Body of pancreas (tissue), 4 donors: Measurements from ENCODE around the gene HTRA2. TPM values are rescaled to one million over a fixed set of nuclear protein-coding genes. Genes with fewer than 3 reads are reported as not detected.

Experiments
- ATAC-seq: fragments of 150-250 bp; one replicate; pipeline ENCODE4 v1.9.1; 2016
- DNase-seq, 4 donors: peaks; one replicate each; pipeline ENCODE4 v3.0.0-alpha.2; 2019
- H3K27ac ChIP-seq, 4 donors: fragments of 200-600 bp; sonication (generic); 1 replicate in 3 of 4; 2 replicates in 1 of 4; pipeline versions ENCODE4 v1.5.1 to v1.6.1; 2016 to 2019; ENCODE audit warnings: mild to moderate bottlenecking in 1 of 4, mixed read lengths in 1 of 4, moderate library complexity in 1 of 4
- H3K27me3 ChIP-seq, 2 donors: fragments of 200-600 bp; sonication (generic); one replicate each; pipeline ENCODE4 v1.6.0; 2016; ENCODE audit warnings: mild to moderate bottlenecking in 1 of 2
- H3K36me3 ChIP-seq, 2 donors: fragments of 200-600 bp; sonication (generic); replicated peaks in 1 of 2; 2 replicates each; pipeline ENCODE4 v1.5.1; 2016; ENCODE audit warnings: low read depth in 2 of 2; ENCODE audit not compliant: insufficient read depth in 1 of 2
- H3K4me1 ChIP-seq: fragments of 200-600 bp; sonication (generic); one replicate; pipeline ENCODE4 v1.6.0; 2016
- H3K4me3 ChIP-seq, 2 donors: fragments of 200-600 bp; sonication (generic); 1 replicate in 1 of 2; 2 replicates in 1 of 2; pipeline ENCODE4 v1.5.1; 2016 to 2019
- H3K9me3 ChIP-seq, 3 donors: fragments of 200-600 bp; sonication (generic); 1 replicate in 2 of 3; 2 replicates in 1 of 3; pipeline ENCODE4 v1.5.1; 2016
- CTCF ChIP-seq, 7 experiments: fragments of 450-650 bp in 4 of 7; fragments of 200-600 bp in 3 of 7; sonication (generic) in 3 of 7; IDR thresholded peaks; one replicate each; pipeline ENCODE4 v1.5.1; 2016 to 2019; ENCODE audit warnings: antibody characterized with exemption in 7 of 7
- POLR2A ChIP-seq, 3 donors: fragments of 450-650 bp; IDR thresholded peaks; one replicate each; pipeline ENCODE4 v1.6.1; 2016; ENCODE audit warnings: antibody characterized with exemption in 3 of 3, mild to moderate bottlenecking in 2 of 3
- WGBS, 2 donors: methylation state at CpG; one replicate each; pipeline ENCODE4 v1.1.5; 2017; 5-methylcytosine and 5-hydroxymethylcytosine counted together
- intact Hi-C: fragments of 100-400 bp; cut with DNase I; formaldehyde crosslinking; loops from one replicate; pipeline ENCODE4 v1.15.1; 2023
- total RNA-seq, 2 donors: library from RNA; depleted of rRNA; stranded (reverse); fragments of >200 nt; gene quantifications; one replicate each; pipeline ENCODE4 v1.1.0, GENCODE V29; 2016

HTRA2 gene
- total RNA-seq, 2 donors from 2014 or later = 14.3 to 14.5 TPM

DNA sequence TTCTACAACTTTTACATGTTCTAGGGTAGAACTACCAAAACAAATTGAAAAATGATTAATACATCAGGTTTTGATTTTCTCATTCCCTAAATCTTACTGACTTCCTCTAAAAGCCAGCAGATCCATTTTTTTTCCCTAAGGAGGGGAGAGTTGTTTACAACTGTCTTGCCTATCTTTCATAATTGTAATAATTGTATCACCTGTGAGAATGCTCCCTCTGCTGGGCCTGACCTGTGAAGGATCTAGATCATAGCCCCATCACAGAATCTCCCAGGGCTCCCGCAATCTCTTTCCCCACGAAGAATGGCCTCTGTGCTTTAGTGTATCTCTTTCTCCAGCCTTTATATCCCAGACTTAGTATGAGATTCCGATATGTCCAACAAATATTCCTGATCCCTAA is 14.9 kb downstream of the HTRA2 start:
- WGBS, 2 donors = 72 to 78% methylated on average over 3 of the region's 3 CpGs
- intact Hi-C loops = no loop called here
- ATAC-seq = no peak
- peak in 2 of 7 experiments; percentile 3 to 10 for TF ChIP-seq CTCF (IDR thresholded peaks at IDR 0.05)
- TF ChIP-seq POLR2A (IDR thresholded peaks at IDR 0.05) = no peak
- no peaks in the 10 kb centered on the region for H3K9me3 ChIP-seq
- peaks cover 15% of the 10 kb centered on the region for H3K4me1 ChIP-seq
- no peaks in the 10 kb centered on the region for H3K27me3 ChIP-seq
- no peaks in the 10 kb centered on the region for H3K36me3 ChIP-seq
- H3K4me3 ChIP-seq = no peak overlapping the region
- no peak overlapping the region for H3K27ac ChIP-seq
- DNase-seq = no peak

- no peak overlapping the region for H3K27ac ChIP-seq
- H3K4me3 ChIP-seq = no peak overlapping the region
- no peaks in the 10 kb centered on the region for H3K27me3 ChIP-seq
- WGBS, 2 donors = 71 to 77% methylated on average over 3 of the region's 3 CpGs
- intact Hi-C loops = no loop called here
- no peaks in the 10 kb centered on the region for H3K36me3 ChIP-seq
- peaks cover 18% of the 10 kb centered on the region for H3K4me1 ChIP-seq
- DNase-seq (no peak), ATAC-seq (no peak)
- no peak for TF ChIP-seq CTCF (IDR thresholded peaks at IDR 0.05)
- no peak for TF ChIP-seq POLR2A (IDR thresholded peaks at IDR 0.05)
- no peaks in the 10 kb centered on the region for H3K9me3 ChIP-seq
These were observed 16.3 kb downstream of the HTRA2 start for GRCh38 chr2:74546004-74546403.

GRCh38 chr2:74548285-74548899 is 18.7 kb downstream of the HTRA2 start:
- 17 to 32% methylated on average over 15 to 26 of the region's 26 CpGs for WGBS, 2 donors
- no peaks in the 10 kb centered on the region for H3K9me3 ChIP-seq
- no peaks in the 10 kb centered on the region for H3K27me3 ChIP-seq
- DNase-seq = no peak
- intact Hi-C loops = no loop called here
- no peaks in the 10 kb centered on the region for H3K36me3 ChIP-seq
- no peak for ATAC-seq
- H3K27ac ChIP-seq = peak overlapping the region in 3 of 4 donors; percentile 40 to 62 (median 53)
- H3K4me1 ChIP-seq = peaks cover 20% of the 10 kb centered on the region
- peak overlapping the region; percentile 24 to 69 for H3K4me3 ChIP-seq
- no peak for TF ChIP-seq CTCF (IDR thresholded peaks at IDR 0.05)
- no peak for TF ChIP-seq POLR2A (IDR thresholded peaks at IDR 0.05)

DNA sequence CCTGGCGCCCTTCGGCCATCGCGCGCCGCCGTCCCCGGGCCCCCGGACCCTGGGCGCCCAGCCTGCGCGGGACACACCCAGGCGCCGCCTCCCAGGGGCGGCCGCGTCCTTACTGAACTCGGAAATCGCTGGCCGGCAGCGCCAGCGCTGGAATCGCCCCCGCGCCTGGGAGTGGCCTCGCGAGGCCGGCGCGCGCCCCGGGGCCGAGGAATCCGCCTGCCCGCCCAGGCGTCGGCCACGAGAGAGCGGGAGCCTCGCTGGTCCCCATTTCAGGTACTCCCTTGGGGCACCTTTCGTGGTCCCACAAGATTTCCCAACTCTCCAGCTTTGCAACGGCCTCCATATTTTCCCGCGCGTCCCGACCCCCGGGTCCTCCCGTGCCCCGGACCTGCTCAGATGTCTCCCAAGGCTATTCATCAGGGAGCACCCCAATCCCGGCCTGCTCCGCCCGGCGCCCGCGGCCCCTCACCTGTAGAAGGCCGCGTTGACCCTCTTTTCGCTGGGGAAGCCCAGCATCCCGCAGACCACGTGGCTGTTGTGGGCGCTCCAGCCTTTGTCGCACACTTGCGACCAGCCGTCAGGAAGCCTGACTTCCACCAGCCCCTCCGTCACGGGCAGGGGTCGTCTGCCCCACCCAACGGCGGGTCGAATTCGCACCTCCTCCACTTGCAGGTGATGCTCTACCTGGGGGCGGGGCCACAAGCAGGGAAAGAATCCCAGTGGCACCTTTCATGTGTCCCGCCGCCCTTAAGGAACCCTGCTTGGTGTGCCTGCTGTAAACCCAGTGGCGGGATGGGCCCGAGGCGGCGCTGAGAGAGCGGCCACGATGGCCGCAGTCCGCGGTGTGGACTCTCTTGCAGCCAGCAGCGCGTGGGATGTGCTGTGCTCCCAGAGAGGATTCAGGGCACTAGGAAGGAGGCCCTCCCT is 19.4 kb downstream of the HTRA2 start:
- H3K4me3 ChIP-seq = peak overlapping the region; percentile 24 to 69
- no peaks in the 10 kb centered on the region for H3K27me3 ChIP-seq
- peak overlapping the region in 3 of 4 donors; percentile 40 to 62 (median 53) for H3K27ac ChIP-seq
- WGBS, 2 donors = 3 to 12% methylated on average over 17 to 85 of the region's 85 CpGs
- intact Hi-C loops = no loop called here
- peak; percentile 85 for ATAC-seq
- no peaks in the 10 kb centered on the region for H3K36me3 ChIP-seq
- DNase-seq = peak; percentile 60 to 72 (median 62)
- TF ChIP-seq CTCF (IDR thresholded peaks at IDR 0.05) = peak in 1 of 7 experiments; percentile 13
- TF ChIP-seq POLR2A (IDR thresholded peaks at IDR 0.05) = peak in 2 of 3 donors; percentile 30 to 32
- no peaks in the 10 kb centered on the region for H3K9me3 ChIP-seq
- H3K4me1 ChIP-seq = peaks cover 26% of the 10 kb centered on the region
